HG02884 (cell line): ENCODE measurements around the gene CDK3.
"Not testable (repeated sequence)": the region's sequence is repeated elsewhere in the genome, so short reads cannot be mapped to it uniquely, and the experiment has no call there.

Source experiments
- ATAC-seq: cut with Tn5 transposase; IDR thresholded peaks from one replicate; pipeline ENCODE4 v1.9.1; 2021; ENCODE audit warnings: mild to moderate bottlenecking, moderate library complexity; ENCODE audit not compliant: unreplicated experiment

Gene CDK3

GRCh38 chr17:76036497-76037261 is 36.0 kb downstream of the CDK3 start:
- no peak for ATAC-seq

- ATAC-seq: no peak
Measured at GRCh38 chr17:76038050-76038449, 37.4 kb downstream of the CDK3 start.

GRCh38 chr17:76039121-76039520 is 38.5 kb downstream of the CDK3 start:
- no peak for ATAC-seq

GRCh38 chr17:76040376-76040775 is 39.7 kb downstream of the CDK3 start:
- no peak for ATAC-seq

- not testable (repeated sequence) for ATAC-seq
Measured at GRCh38 chr17:76042868-76043267, 42.2 kb downstream of the CDK3 start.

GRCh38 chr17:76044475-76045007 is 43.9 kb downstream of the CDK3 start:
- not testable (repeated sequence) for ATAC-seq

- no peak for ATAC-seq
Measured at GRCh38 chr17:76046064-76046463, 45.4 kb downstream of the CDK3 start.

GRCh38 chr17:76048025-76048605 is 47.5 kb downstream of the CDK3 start:
- ATAC-seq: no peak

GRCh38 chr17:76048711-76049110 is 48.1 kb downstream of the CDK3 start:
- no peak for ATAC-seq

GRCh38 chr17:76049239-76049638 is 48.6 kb downstream of the CDK3 start:
- ATAC-seq: no peak

- ATAC-seq: no peak
Measured at GRCh38 chr17:76049836-76050537, 49.3 kb downstream of the CDK3 start.

- no peak for ATAC-seq
Measured at GRCh38 chr17:76050538-76051467, 50.1 kb downstream of the CDK3 start.

GRCh38 chr17:76051561-76051960 is 50.9 kb downstream of the CDK3 start:
- ATAC-seq: no peak

GRCh38 chr17:76053246-76054111 is 52.8 kb downstream of the CDK3 start:
- no peak for ATAC-seq

GRCh38 chr17:76054112-76054476 is 53.4 kb downstream of the CDK3 start:
- no peak for ATAC-seq
